ENCODE results near the gene UNC45B.

DNA sequence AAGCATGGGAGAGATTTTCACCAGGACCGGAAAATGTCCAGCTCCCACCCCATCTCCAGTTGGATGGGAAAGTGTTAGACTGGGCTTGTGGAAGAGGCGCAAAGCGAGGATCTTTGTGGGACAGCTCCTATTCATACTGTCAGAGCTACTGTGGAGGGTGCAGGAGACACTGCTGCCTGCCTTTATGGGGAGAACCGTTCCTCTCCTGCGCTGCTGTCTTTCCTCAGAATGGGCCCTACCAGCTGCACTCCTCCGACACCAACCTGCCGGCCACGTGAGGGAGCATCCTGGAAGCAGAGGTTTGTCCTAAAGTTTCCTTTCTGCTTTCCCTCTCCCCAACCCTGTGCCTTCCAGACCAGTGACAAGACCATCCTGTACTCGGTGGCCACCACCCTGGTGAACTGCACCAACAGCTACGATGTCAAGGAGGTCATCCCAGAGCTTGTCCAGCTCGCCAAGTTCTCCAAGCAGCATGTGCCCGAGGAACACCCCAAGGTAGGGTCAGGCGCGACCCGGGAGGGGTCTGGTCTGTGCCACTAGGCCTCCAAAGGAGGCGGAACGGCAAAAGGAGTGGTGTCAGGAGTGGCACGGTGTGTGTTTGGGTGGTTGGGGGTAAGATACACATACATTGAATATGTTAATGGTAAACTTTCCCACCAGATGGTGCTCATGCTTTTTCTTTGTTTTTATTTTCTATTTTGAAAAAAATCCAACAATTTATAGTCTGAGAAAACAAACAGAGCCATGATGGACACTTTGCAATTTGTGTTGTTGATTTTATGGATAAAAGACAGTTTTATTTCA is 23.6 kb downstream of the UNC45B start:
- TF ChIP-seq CTCF (IDR thresholded peaks at IDR 0.05) (peak in 9 of 12 donors; percentile 13 to 53 (median 33)), POLR2A (IDR thresholded peaks at IDR 0.05) (no peak)
